SK-N-SH treated with all-trans-retinoic acid at 6 μM for 48 hours (cell line): ENCODE data around the gene FREY1.
"Not testable (repeated sequence)": the region's sequence is repeated elsewhere in the genome, so short reads cannot be mapped to it uniquely, and the experiment has no call there.

ENCODE experiments used
- CREB5 ChIP-seq: fragments of 250-450 bp; sonication (Bioruptor Pico); IDR thresholded peaks from 2 replicates; pipeline ENCODE4 v1.5.1; 2020; ENCODE audit warnings: low read depth, mild to moderate bottlenecking, moderate library complexity
- CSRNP3 ChIP-seq: fragments of 250-450 bp; sonication (Bioruptor Pico); IDR thresholded peaks from 2 replicates; pipeline ENCODE4 v1.5.1; 2021; ENCODE audit warnings: mild to moderate bottlenecking, moderate library complexity
- GLIS3 ChIP-seq: fragments of 250-450 bp; sonication (Bioruptor Pico); IDR thresholded peaks from 2 replicates; pipeline ENCODE4 v1.5.0; 2020; ENCODE audit warnings: mild to moderate bottlenecking, moderate library complexity
- TCF4 ChIP-seq: fragments of 250-450 bp; sonication (Bioruptor Pico); IDR thresholded peaks from 2 replicates; pipeline ENCODE4 v1.8.0; 2021; ENCODE audit warnings: mild to moderate bottlenecking, moderate library complexity, borderline replicate concordance
- TSHZ2 ChIP-seq: fragments of 250-450 bp; sonication (Bioruptor Pico); IDR thresholded peaks from 2 replicates; pipeline ENCODE4 v1.5.0; 2020; ENCODE audit warnings: mild to moderate bottlenecking, moderate library complexity
- ZC3H10 ChIP-seq: fragments of 250-450 bp; sonication (Bioruptor Pico); IDR thresholded peaks from 2 replicates; pipeline ENCODE4 v1.5.1; 2021; ENCODE audit warnings: mild to moderate bottlenecking, moderate library complexity
- ZFP3 ChIP-seq: fragments of 250-450 bp; sonication (Bioruptor Pico); IDR thresholded peaks from 2 replicates; pipeline ENCODE4 v1.5.0; 2020; ENCODE audit warnings: mild to moderate bottlenecking, moderate library complexity

GRCh38 chr11:45905576-45905975 lies 1.5 kb downstream of the FREY1 start:
- not testable (repeated sequence) for TF ChIP-seq ZC3H10 (CRISPR knock-in tag); CREB5 (CRISPR knock-in tag); ZFP3; GLIS3; CSRNP3 (CRISPR knock-in tag); TSHZ2 (CRISPR knock-in tag); TCF4 (CRISPR knock-in tag)
